HG02943 (cell line): Measurements from ENCODE around the gene UBALD1.

Experiments
- ATAC-seq: cut with Tn5 transposase; IDR thresholded peaks from one replicate; pipeline ENCODE4 v1.9.1; 2021; ENCODE audit warnings: mild to moderate bottlenecking, low read depth, moderate library complexity; ENCODE audit not compliant: unreplicated experiment

The UBALD1 gene

DNA sequence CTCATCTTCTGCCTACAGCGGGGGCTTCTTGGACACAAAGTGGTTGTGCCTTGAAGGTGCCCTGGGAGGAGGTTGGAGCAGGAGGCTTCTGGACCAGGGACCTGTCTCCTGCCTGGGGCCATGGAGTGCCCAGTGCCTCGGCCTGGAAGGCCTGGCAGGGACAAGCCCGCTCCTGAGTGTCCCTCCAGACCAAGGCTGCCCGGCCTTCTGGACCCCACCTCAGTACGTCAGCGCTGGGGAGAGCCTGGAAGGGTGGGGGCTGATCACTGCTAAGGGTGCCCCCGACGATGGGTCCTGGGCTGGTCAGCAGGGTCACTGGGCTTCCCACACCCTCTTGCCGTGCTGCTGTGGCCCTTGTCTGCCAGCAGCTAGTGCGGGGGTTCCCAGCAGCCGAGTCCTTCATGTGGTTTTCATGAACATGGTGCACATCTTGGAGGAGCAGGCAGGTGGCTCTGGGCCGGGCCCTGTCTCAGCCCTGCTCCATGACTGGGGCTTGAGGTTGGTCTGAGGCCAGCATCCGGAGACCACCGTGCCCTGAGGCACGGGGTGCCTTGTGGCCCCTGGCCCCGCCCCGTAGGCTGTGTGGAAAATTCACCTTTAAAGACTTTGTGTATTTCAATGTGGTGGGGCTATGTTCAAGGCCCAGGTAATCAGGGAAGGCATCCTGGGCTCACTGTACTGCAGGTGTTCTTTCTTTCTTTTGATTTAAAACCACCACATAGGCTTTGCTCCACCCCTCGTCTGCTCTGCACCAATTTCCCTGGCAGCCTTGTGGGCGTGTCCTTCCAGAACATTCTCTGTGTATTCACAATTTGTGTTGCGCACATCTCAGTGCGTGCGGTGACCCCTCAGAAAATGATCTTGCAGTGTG is 32.3 kb upstream of the UBALD1 start:
- ATAC-seq = no peak

DNA sequence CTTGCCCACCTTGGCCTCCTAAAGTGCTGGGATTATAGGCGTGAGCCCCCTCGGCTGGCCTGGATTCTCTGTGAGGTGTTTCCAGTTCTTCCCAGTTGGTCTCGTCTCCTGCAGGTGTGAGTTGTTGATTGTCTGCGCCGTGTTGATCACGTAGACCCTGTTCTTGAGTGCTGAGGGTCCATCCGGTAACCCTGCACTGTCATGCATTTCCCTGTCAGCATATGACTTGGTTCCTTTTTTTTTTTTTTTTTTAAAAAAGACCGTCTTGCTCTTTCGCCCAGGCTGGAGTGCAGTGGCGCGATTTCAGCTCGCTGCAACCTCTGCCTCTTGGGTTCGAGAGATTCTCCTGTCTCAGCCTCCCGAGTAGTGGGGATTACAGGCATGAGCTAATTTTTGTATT is 27.2 kb upstream of the UBALD1 start:
- no peak for ATAC-seq

- ATAC-seq = no peak
These were observed 26.6 kb upstream of the UBALD1 start for GRCh38 chr16:4641306-4641687.

GRCh38 chr16:4640572-4641305 is 26.1 kb upstream of the UBALD1 start:
- ATAC-seq = no peak

DNA sequence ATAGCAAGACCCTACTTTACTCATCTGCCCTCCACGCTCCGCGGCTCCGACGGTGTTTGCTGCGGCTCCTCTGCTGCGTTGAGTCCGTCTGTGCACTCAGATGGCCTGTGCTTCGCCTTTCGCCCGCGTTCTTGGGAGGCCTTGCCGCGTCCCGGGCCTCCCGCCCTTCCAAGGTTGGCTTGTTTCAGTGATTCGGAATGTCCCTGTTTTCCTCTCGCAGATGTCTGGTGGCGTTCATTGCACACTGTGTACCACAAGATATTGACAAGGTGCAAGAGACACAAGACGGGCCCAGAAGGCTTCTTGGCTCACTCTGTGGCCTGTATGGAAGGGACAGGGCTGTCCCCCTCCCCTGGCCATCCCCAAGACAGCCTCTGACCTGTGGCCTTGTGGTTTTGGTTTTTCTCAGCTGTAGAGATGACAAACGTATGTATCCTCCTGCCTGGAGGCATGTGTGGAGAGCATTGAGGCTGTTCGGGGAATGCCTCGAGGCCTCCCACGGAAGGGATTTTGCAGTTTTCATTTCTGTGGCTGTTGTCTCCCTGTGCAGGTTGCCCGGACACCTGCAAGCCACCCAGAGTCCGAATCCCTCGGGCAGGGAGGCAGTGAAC is 25.3 kb upstream of the UBALD1 start:
- ATAC-seq = no peak

GRCh38 chr16:4637501-4638166 is 22.9 kb upstream of the UBALD1 start:
- no peak for ATAC-seq

GRCh38 chr16:4636196-4636595 is 21.5 kb upstream of the UBALD1 start:
- ATAC-seq = no peak

DNA sequence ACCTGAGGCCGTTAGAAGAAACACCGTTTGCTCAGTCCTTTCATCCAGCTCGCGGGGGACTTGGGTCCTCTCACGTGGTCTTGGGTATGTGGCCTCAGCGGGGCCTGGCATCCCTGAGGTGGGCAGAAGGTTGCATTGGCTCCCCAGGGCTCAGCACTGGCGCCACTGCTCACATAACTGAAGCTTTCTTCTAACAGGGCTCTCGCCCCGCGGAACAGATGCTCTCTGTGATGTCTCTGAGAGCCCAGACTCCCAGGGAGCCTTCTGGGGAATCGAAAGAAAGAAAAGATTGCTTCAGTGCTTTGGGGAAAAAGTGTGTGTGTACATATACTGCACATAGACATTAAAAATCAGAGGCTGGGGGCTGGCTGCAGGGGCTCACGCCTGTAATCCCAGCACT is 20.1 kb upstream of the UBALD1 start:
- ATAC-seq = no peak

- no peak for ATAC-seq
These were observed 19.4 kb upstream of the UBALD1 start for GRCh38 chr16:4633910-4634635.

DNA sequence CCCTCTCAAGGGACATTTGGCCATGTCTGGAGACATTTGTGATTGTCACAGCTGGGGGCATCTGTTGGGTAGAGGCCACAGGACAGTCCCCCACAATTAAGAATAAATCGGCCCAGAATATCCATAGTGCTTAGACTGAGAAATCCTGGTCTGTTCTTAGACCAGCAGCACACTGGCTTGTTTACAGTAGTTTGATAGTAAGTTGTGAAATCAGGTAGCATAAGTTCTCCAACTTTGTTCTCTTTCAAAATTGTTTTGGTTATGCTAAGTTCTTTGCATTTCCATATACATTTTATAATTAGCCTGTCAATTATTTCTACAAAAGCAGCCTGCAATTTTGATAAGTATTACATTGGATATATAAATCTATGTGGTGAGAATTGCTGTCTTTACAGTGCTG is 16.8 kb upstream of the UBALD1 start:
- no peak for ATAC-seq

DNA sequence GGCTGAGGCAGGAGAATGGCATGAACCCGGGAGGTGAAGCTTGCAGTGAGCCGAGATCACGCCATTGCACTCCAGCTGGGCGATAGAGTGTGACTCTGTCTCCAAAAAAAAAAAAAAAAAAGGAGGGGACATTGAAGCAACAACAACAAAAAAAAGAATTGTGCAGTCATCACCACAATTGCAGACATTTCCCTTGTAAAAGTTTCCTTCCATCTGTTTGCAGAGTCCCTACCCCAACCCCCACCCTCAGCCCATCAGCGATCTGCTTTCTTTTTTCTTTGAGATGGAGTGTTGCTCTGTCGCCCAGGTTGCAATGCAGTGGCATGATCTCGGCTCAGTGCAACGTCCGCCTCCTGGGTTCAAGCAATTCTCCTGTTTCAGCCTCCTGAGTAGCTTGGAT is 13.6 kb upstream of the UBALD1 start:
- no peak for ATAC-seq

DNA sequence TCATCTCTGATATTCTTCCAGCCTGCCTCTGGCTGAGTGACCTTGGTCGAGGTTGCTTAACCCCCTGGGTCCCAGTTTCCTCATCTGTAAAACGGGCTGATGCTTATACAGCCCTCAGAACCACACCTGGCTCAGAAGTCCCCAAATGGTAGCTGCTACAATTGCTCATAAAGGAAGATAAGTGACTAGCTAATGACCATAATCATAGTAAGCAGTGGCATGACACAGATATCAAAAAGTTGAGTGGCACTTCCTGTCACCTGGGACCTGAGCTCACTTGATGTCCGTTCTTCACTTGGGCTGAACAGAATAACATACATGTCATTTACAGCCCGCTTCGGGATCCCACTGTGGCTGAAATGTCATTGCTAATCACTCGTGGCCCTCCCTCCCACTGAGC is 11.7 kb upstream of the UBALD1 start:
- ATAC-seq = no peak

GRCh38 chr16:4625560-4626159 is 11.0 kb upstream of the UBALD1 start:
- no peak for ATAC-seq

- peak; percentile 75 for ATAC-seq
These were observed 10.3 kb upstream of the UBALD1 start for GRCh38 chr16:4624827-4625559.

- ATAC-seq = peak; percentile 50
These were observed 9.5 kb upstream of the UBALD1 start, which contains the start of gene MGRN1 for GRCh38 chr16:4624015-4624826. Gene MGRN1, plus strand, starts transcription at chr16:4624826. Its CDS starts 135 bp downstream, at chr16:4624961.

DNA sequence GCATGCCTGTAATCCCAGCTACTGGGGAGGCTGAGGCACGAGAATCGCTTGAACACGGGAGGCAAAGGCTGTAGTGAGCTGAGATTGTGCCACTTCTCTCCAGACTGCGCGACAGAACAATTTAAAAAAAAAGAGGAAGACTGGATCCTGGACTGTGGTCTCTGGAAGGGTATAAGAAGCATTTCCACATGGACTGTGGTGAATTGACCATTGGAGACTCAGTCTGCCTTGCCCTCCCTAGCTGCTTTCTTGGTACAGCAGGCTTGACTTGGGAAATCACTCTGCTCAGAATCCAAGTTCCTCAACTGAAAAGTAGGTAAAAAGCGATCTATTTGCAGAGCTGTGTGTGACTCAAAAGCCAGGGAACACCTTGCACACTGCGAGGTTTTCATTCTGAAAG is 8.9 kb upstream of the UBALD1 start:
- no peak for ATAC-seq

DNA sequence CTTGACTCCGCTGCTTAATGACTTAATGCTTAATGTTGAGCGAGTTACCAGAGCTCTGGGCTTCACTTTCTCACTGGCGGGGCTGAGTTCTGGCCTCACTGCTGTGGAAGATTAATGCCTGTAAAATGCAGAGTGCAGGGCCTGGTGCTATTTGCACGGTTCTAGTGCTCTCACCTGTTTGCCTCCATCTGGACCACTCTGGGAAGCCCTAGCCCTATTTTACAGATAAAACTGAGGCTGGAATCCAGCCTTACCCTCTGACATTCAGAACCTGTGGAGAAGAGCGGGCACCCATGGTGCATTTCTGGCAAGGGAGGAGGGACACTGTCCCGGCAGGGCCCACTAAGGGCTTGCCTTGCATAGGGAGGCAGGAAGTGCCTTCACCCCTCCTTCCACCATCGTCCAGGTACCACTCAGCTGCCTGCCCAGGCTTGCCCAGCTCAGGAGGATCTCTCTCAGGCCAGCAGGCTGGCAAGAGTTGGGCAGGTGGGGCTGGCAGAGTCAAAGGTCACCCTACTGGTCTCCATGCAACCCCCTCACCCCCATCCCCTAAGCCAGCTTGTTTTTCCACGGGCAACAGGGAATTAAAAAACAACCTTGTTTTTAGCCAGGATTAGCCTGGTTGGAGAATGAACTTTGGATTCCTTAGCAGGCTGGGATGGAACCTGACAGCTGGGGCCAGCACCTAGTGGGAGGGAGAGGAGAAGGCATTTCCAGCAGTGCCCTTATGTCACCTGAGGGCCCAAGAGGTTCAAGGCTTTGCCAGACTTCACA is 4.1 kb upstream of the UBALD1 start:
- no peak for ATAC-seq

DNA sequence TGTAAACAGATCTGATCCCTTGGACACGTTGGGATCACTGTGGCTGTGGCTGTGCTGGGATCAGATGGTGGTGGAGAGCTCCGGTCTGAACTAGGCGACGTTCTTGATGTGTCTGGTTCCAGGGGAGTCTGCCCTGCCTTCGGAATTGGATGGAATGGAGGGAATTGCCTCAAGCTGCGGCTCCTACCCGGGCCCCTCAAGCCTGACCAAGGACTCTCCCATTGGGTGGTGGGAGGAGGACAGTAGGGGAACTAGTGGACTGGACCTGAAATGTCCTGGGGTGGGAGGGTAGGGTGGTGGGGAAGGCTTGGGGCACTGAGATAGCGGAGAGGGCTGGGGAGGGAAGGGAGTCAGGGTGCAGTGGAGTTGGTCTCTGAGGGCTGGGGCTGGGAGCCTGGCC is 3.2 kb upstream of the UBALD1 start:
- ATAC-seq = no peak
